IPS-15b (cell line): ENCODE measurements around the gene UAP1.
A peak's percentile ranks its signal among the peaks of the same experiment; 100 is the strongest.

Experiments
- H3K27me3 ChIP-seq: one replicate; pipeline ENCODE4 v1.6.1; 2013; ENCODE audit warnings: low read length; ENCODE audit not compliant: control insufficient read depth, insufficient read depth
- H3K36me3 ChIP-seq: one replicate; pipeline ENCODE4 v1.6.1; 2013; ENCODE audit warnings: low read length; ENCODE audit not compliant: control insufficient read depth, insufficient read depth
- H3K4me1 ChIP-seq: one replicate; pipeline ENCODE4 v1.6.1; 2013; ENCODE audit warnings: mild to moderate bottlenecking, low read length; ENCODE audit not compliant: control insufficient read depth, insufficient read depth
- H3K4me3 ChIP-seq: one replicate; pipeline ENCODE4 v1.5.1; 2013; ENCODE audit warnings: low read depth, low read length
- H3K9ac ChIP-seq: one replicate; pipeline ENCODE4 v1.6.1; 2013; ENCODE audit warnings: low read depth, mild to moderate bottlenecking, low read length
- H3K9me3 ChIP-seq: one replicate; pipeline ENCODE4 v1.6.1; 2013; ENCODE audit warnings: mild to moderate bottlenecking, low read length; ENCODE audit not compliant: control insufficient read depth, insufficient read depth

Gene UAP1

DNA sequence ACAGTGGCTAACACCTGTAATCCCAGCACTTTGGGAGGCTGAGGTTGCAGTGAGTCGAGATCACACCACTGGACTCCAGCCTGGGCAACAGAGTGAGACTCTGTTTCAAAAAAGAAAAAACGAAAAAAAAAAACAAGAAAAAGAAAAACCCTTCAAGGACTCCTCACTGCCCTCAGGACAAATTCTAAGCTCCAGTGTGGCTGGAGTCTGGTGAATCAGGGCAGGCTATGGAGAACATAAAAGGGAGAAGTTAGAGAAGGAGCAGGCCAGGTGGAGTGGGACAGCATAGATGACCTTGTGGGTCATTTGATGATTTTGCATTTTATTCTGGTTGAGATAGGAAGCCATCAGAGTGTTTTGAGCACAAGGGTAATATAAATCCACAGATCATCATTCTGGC is 12.5 kb upstream of the UAP1 start:
- H3K9ac ChIP-seq, result no peak overlapping the region
- H3K4me3 ChIP-seq, result no peak overlapping the region
- H3K4me1 ChIP-seq, result no peaks in the 10 kb centered on the region
- H3K9me3 ChIP-seq, result no peaks in the 10 kb centered on the region
- H3K27me3 ChIP-seq, result no peaks in the 10 kb centered on the region
- no peaks in the 10 kb centered on the region for H3K36me3 ChIP-seq

- Histone ChIP-seq H3K27me3 (no peaks in the 10 kb centered on the region), H3K9me3 (no peaks in the 10 kb centered on the region), H3K4me3 (no peak overlapping the region), H3K36me3 (no peaks in the 10 kb centered on the region), H3K9ac (no peak overlapping the region), H3K4me1 (no peaks in the 10 kb centered on the region)
Measured at GRCh38 chr1:162550925-162551324, 10.6 kb upstream of the UAP1 start.

- Histone ChIP-seq H3K4me1 (no peaks in the 10 kb centered on the region), H3K4me3 (no peak overlapping the region), H3K9me3 (no peaks in the 10 kb centered on the region), H3K36me3 (no peaks in the 10 kb centered on the region), H3K27me3 (no peaks in the 10 kb centered on the region), H3K9ac (no peak overlapping the region)
Measured at GRCh38 chr1:162551969-162552683, 9.4 kb upstream of the UAP1 start.

- H3K9ac ChIP-seq, result no peak overlapping the region
- H3K27me3 ChIP-seq, result no peaks in the 10 kb centered on the region
- no peaks in the 10 kb centered on the region for H3K9me3 ChIP-seq
- no peaks in the 10 kb centered on the region for H3K4me1 ChIP-seq
- H3K4me3 ChIP-seq, result no peak overlapping the region
- H3K36me3 ChIP-seq, result no peaks in the 10 kb centered on the region
Measured at GRCh38 chr1:162552684-162553252, 8.8 kb upstream of the UAP1 start.

DNA sequence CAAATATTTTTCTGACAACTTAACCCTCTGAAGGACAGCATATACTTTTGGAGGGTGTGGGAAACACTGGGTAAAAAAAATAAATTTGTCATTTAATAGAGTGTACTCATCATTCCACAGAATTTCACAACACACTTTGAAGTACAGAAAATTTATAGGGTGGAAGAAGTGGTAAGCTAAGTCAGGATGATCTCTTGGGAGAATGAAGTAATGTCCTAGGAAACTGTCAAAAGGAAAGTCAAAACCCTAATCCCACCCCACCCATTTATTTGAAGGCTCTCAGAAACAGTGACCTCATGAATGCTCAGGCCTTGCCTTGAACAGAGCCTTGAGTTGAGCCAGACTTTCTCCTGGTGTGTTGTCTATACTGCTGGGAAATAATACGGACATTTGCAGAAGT is 7.3 kb upstream of the UAP1 start:
- Histone ChIP-seq H3K4me1 (no peaks in the 10 kb centered on the region), H3K27me3 (no peaks in the 10 kb centered on the region), H3K9ac (no peak overlapping the region), H3K9me3 (no peaks in the 10 kb centered on the region), H3K4me3 (no peak overlapping the region), H3K36me3 (no peaks in the 10 kb centered on the region)

- H3K9me3 ChIP-seq, result no peaks in the 10 kb centered on the region
- H3K4me3 ChIP-seq, result no peak overlapping the region
- no peak overlapping the region for H3K9ac ChIP-seq
- no peaks in the 10 kb centered on the region for H3K36me3 ChIP-seq
- no peaks in the 10 kb centered on the region for H3K4me1 ChIP-seq
- peaks cover 6% of the 10 kb centered on the region for H3K27me3 ChIP-seq
Measured at GRCh38 chr1:162557536-162557935, 4.0 kb upstream of the UAP1 start.

GRCh38 chr1:162560303-162561036 is 1.1 kb upstream of the UAP1 start:
- H3K4me3 ChIP-seq, result peak overlapping the region; percentile 70
- H3K9ac ChIP-seq, result peak overlapping the region; percentile 76
- H3K36me3 ChIP-seq, result no peaks in the 10 kb centered on the region
- H3K27me3 ChIP-seq, result peaks cover 8% of the 10 kb centered on the region
- H3K9me3 ChIP-seq, result no peaks in the 10 kb centered on the region
- H3K4me1 ChIP-seq, result no peaks in the 10 kb centered on the region

- Histone ChIP-seq H3K4me1 (no peaks in the 10 kb centered on the region), H3K9ac (peak overlapping the region; percentile 76), H3K27me3 (peaks cover 8% of the 10 kb centered on the region), H3K36me3 (no peaks in the 10 kb centered on the region), H3K9me3 (no peaks in the 10 kb centered on the region), H3K4me3 (peak overlapping the region; percentile 76)
Measured at GRCh38 chr1:162561037-162561615, 396 bp upstream of the UAP1 start.

- H3K4me1 ChIP-seq, result no peaks in the 10 kb centered on the region
- no peak overlapping the region for H3K9ac ChIP-seq
- no peaks in the 10 kb centered on the region for H3K9me3 ChIP-seq
- H3K4me3 ChIP-seq, result peak overlapping the region; percentile 76
- no peaks in the 10 kb centered on the region for H3K36me3 ChIP-seq
- H3K27me3 ChIP-seq, result peaks cover 8% of the 10 kb centered on the region
Measured at GRCh38 chr1:162562470-162562828, 927 bp downstream of the UAP1 start.

DNA sequence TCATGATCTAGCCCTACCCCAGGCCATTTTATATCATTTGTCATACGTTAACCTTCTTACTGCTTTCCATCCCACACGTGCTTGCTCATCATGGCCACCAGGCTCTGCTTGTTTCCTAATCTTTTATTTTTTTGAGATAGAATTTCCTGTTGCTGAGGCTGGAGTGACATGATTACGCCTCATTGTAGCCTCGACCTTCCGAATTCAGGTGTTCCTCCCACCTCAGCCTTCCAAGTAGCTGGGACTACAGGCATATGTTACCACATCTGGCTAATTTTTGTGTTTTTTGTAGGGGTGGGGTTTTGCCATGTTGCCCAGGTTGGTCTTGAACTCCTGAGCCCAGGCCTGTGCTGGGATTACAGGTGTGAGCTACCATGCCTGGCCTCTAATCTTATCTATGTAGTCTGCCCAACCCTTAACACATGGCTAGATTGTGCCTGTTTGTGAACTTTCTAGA is 3.3 kb downstream of the UAP1 start:
- Histone ChIP-seq H3K4me3 (no peak overlapping the region), H3K4me1 (no peaks in the 10 kb centered on the region), H3K9ac (no peak overlapping the region), H3K27me3 (peaks cover 8% of the 10 kb centered on the region), H3K9me3 (no peaks in the 10 kb centered on the region), H3K36me3 (no peaks in the 10 kb centered on the region)

DNA sequence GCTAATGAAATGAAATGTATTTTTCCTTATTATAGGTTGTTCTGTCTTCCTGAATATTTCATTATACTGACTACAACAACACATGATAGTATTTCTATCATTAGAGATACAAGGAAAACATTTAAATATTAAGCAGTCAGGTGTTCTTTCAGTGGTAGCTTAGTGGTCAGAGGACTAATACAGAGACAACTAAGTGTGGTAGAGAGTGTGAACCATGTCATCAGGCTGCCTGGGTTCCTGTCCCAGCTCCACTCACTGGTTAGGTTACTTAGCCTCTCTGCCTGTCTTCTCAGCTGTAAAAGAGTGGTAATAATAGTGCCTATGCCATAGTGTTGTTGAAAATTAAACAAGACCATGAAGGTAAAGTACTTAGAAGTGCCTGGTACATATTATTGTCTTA is 3.9 kb downstream of the UAP1 start:
- H3K9ac ChIP-seq, result no peak overlapping the region
- H3K9me3 ChIP-seq, result no peaks in the 10 kb centered on the region
- H3K27me3 ChIP-seq, result peaks cover 8% of the 10 kb centered on the region
- H3K4me1 ChIP-seq, result no peaks in the 10 kb centered on the region
- no peak overlapping the region for H3K4me3 ChIP-seq
- no peaks in the 10 kb centered on the region for H3K36me3 ChIP-seq
